HEK293 (cell line): ENCODE measurements around the gene FASN.

Experiments used
- GLI4 ChIP-seq: fragments of 450-650 bp; formaldehyde crosslinking; IDR thresholded peaks from 2 replicates; pipeline ENCODE4 v1.5.1; 2016; ENCODE audit warnings: missing biosample characterization, missing genetic modification characterization
- GLIS2 ChIP-seq: fragments of 450-650 bp; formaldehyde crosslinking; IDR thresholded peaks from 2 replicates; pipeline ENCODE4 v1.5.1; 2016; ENCODE audit warnings: missing biosample characterization, missing genetic modification characterization
- HOXC10 ChIP-seq: sonication (generic); formaldehyde crosslinking; IDR thresholded peaks from 2 replicates; pipeline ENCODE4 v1.8.1; 2023; ENCODE audit warnings: mild to moderate bottlenecking, missing genetic modification reagents
- IKZF3 ChIP-seq: fragments of 450-650 bp; IDR thresholded peaks from 2 replicates; pipeline ENCODE4 v1.5.0; 2018; ENCODE audit warnings: missing biosample characterization, mild to moderate bottlenecking, missing genetic modification characterization, moderate library complexity
- KLF17 ChIP-seq: fragments of 450-650 bp; formaldehyde crosslinking; IDR thresholded peaks from 2 replicates; pipeline ENCODE4 v1.5.1; 2016; ENCODE audit warnings: missing biosample characterization, missing genetic modification characterization
- MEIS1 ChIP-seq: sonication (generic); formaldehyde crosslinking; IDR thresholded peaks from 2 replicates; pipeline ENCODE4 v1.8.1; 2022; ENCODE audit warnings: missing genetic modification reagents, mild to moderate bottlenecking, borderline replicate concordance
- PRDM10 ChIP-seq: fragments of 450-650 bp; formaldehyde crosslinking; IDR thresholded peaks from 2 replicates; pipeline ENCODE4 v1.5.1; 2016; ENCODE audit warnings: missing biosample characterization, missing genetic modification characterization
- REST ChIP-seq: fragments of 450-650 bp; formaldehyde crosslinking; IDR thresholded peaks from 2 replicates; pipeline ENCODE4 v1.5.1; 2016; ENCODE audit warnings: missing biosample characterization, missing genetic modification characterization
- SCRT1 ChIP-seq: fragments of 450-650 bp; formaldehyde crosslinking; IDR thresholded peaks from 2 replicates; pipeline ENCODE4 v1.5.1; 2016; ENCODE audit warnings: missing biosample characterization, missing genetic modification characterization, borderline replicate concordance
- SP7 ChIP-seq: fragments of 450-650 bp; formaldehyde crosslinking; IDR thresholded peaks from 2 replicates; pipeline ENCODE4 v1.5.1; 2016; ENCODE audit warnings: missing biosample characterization, missing genetic modification characterization
- ZBTB17 ChIP-seq: fragments of 450-650 bp; formaldehyde crosslinking; IDR thresholded peaks from 2 replicates; pipeline ENCODE4 v1.5.1; 2016; ENCODE audit warnings: missing biosample characterization, missing genetic modification characterization
- ZBTB20 ChIP-seq: fragments of 450-650 bp; formaldehyde crosslinking; IDR thresholded peaks from 2 replicates; pipeline ENCODE4 v1.5.1; 2016; ENCODE audit warnings: missing biosample characterization, missing genetic modification characterization
- ZBTB48 ChIP-seq: fragments of 450-650 bp; formaldehyde crosslinking; IDR thresholded peaks from 2 replicates; pipeline ENCODE4 v1.5.1; 2016; ENCODE audit warnings: missing biosample characterization, missing genetic modification characterization
- ZEB2 ChIP-seq: fragments of 450-650 bp; formaldehyde crosslinking; IDR thresholded peaks from 2 replicates; pipeline ENCODE4 v1.5.1; 2016; ENCODE audit warnings: missing biosample characterization, missing genetic modification characterization
- ZNF146 ChIP-seq: fragments of 450-650 bp; formaldehyde crosslinking; IDR thresholded peaks from 2 replicates; pipeline ENCODE4 v1.5.1; 2016; ENCODE audit warnings: missing biosample characterization, missing genetic modification characterization
- ZNF157 ChIP-seq: fragments of 450-650 bp; formaldehyde crosslinking; IDR thresholded peaks from 2 replicates; pipeline ENCODE4 v1.5.1; 2016; ENCODE audit warnings: missing biosample characterization, missing genetic modification characterization
- ZNF2 ChIP-seq: fragments of 450-650 bp; formaldehyde crosslinking; IDR thresholded peaks from 2 replicates; pipeline ENCODE4 v1.5.1; 2016; ENCODE audit warnings: missing biosample characterization, missing genetic modification characterization
- ZNF202 ChIP-seq: fragments of 450-650 bp; formaldehyde crosslinking; IDR thresholded peaks from 2 replicates; pipeline ENCODE4 v1.5.1; 2016; ENCODE audit warnings: missing biosample characterization, missing genetic modification characterization, borderline replicate concordance
- ZNF221 ChIP-seq: fragments of 450-650 bp; formaldehyde crosslinking; IDR thresholded peaks from 2 replicates; pipeline ENCODE4 v1.5.1; 2017; ENCODE audit warnings: missing biosample characterization, missing genetic modification characterization, borderline replicate concordance
- ZNF223 ChIP-seq: fragments of 450-650 bp; formaldehyde crosslinking; IDR thresholded peaks from 2 replicates; pipeline ENCODE4 v1.5.1; 2016; ENCODE audit warnings: missing biosample characterization, missing genetic modification characterization
- ZNF324 ChIP-seq: fragments of 450-650 bp; formaldehyde crosslinking; IDR thresholded peaks from 2 replicates; pipeline ENCODE4 v1.5.1; 2016; ENCODE audit warnings: missing biosample characterization, missing genetic modification characterization
- ZNF394 ChIP-seq: fragments of 450-650 bp; formaldehyde crosslinking; IDR thresholded peaks from 2 replicates; pipeline ENCODE4 v1.5.1; 2016; ENCODE audit warnings: missing biosample characterization, missing genetic modification characterization, mild to moderate bottlenecking, moderate library complexity, borderline replicate concordance
- ZNF521 ChIP-seq: fragments of 450-650 bp; formaldehyde crosslinking; IDR thresholded peaks from 2 replicates; pipeline ENCODE4 v1.5.1; 2017; ENCODE audit warnings: missing biosample characterization, mild to moderate bottlenecking, missing genetic modification characterization
- ZNF549 ChIP-seq: fragments of 450-650 bp; IDR thresholded peaks from 2 replicates; pipeline ENCODE4 v1.5.1; 2018; ENCODE audit warnings: missing biosample characterization, missing genetic modification characterization, mild to moderate bottlenecking, inconsistent platforms, moderate library complexity
- ZNF654 ChIP-seq: fragments of 450-650 bp; formaldehyde crosslinking; IDR thresholded peaks from 2 replicates; pipeline ENCODE4 v1.5.1; 2016; ENCODE audit warnings: low read depth, missing biosample characterization, missing genetic modification characterization
- ZNF658 ChIP-seq: fragments of 450-650 bp; formaldehyde crosslinking; IDR thresholded peaks from 2 replicates; pipeline ENCODE4; 2016; ENCODE audit warnings: missing biosample characterization, missing genetic modification characterization
- ZNF660 ChIP-seq: fragments of 450-650 bp; IDR thresholded peaks from 2 replicates; pipeline ENCODE4 v1.5.1; 2018; ENCODE audit warnings: missing biosample characterization, mild to moderate bottlenecking, missing genetic modification characterization
- ZNF747 ChIP-seq: fragments of 450-650 bp; formaldehyde crosslinking; IDR thresholded peaks from 2 replicates; pipeline ENCODE4 v1.5.1; 2016; ENCODE audit warnings: missing biosample characterization, missing genetic modification characterization
- ZNF777 ChIP-seq: fragments of 450-650 bp; formaldehyde crosslinking; IDR thresholded peaks from 2 replicates; pipeline ENCODE4 v1.5.1; 2017; ENCODE audit warnings: missing biosample characterization, missing genetic modification characterization, borderline replicate concordance
- ZNF837 ChIP-seq: fragments of 450-650 bp; formaldehyde crosslinking; IDR thresholded peaks from 2 replicates; pipeline ENCODE4 v1.5.1; 2016; ENCODE audit warnings: missing biosample characterization, missing genetic modification characterization
- ZSCAN16 ChIP-seq: fragments of 450-650 bp; formaldehyde crosslinking; IDR thresholded peaks from 2 replicates; pipeline ENCODE4 v1.5.1; 2016; ENCODE audit warnings: missing biosample characterization, missing genetic modification characterization
- ZSCAN4 ChIP-seq: fragments of 450-650 bp; formaldehyde crosslinking; IDR thresholded peaks from 2 replicates; pipeline ENCODE4 v1.5.1; 2017; ENCODE audit warnings: missing biosample characterization, missing genetic modification characterization

FASN gene

GRCh38 chr17:82065638-82066303 lies 32.3 kb downstream of the FASN start, which contains the start of gene DUS1L (continued):
- no peak for TF ChIP-seq PRDM10
- peak; percentile 10; the same call in 1 of the 2 replicates for TF ChIP-seq HOXC10 (CRISPR knock-in tag)
- peak; percentile 96 for TF ChIP-seq KLF17 (tag by site-specific recombination)
- 0 out of 2 replicates have a peak, but pooled peaks have one; percentile 22 for TF ChIP-seq ZBTB17 (tag by site-specific recombination)
- TF ChIP-seq ZNF658 (tag by site-specific recombination) = no peak
- peak; percentile 76 for TF ChIP-seq ZEB2 (tag by site-specific recombination)
- TF ChIP-seq ZSCAN16 (tag by site-specific recombination) = 0 out of 2 replicates have a peak, but pooled peaks have one; percentile 54
- no peak for TF ChIP-seq ZNF747
- TF ChIP-seq REST (tag by site-specific recombination) = no peak
- TF ChIP-seq ZNF660 (tag by site-specific recombination) = peak; percentile 94
- TF ChIP-seq ZNF2 (tag by site-specific recombination) = peak; percentile 94
- peak; percentile 53; the same call in 1 of the 2 replicates for TF ChIP-seq ZNF223 (tag by site-specific recombination)
- TF ChIP-seq SCRT1 = no peak
- no peak for TF ChIP-seq ZNF202 (tag by site-specific recombination)
- no peak for TF ChIP-seq ZNF521
- TF ChIP-seq ZNF324 (tag by site-specific recombination) = peak; percentile 93
- TF ChIP-seq ZNF654 (tag by site-specific recombination) = no peak
- no peak for TF ChIP-seq ZNF837 (tag by site-specific recombination)
- TF ChIP-seq ZSCAN4 (tag by site-specific recombination) = peak; percentile 44; the same call in 1 of the 2 replicates
- peak; percentile 51; the same call in 1 of the 2 replicates for TF ChIP-seq ZNF777 (tag by site-specific recombination)
- peak; percentile 49; the same call in 1 of the 2 replicates for TF ChIP-seq ZBTB20 (tag by site-specific recombination)
- TF ChIP-seq ZBTB48 (tag by site-specific recombination) = 0 out of 2 replicates have a peak, but pooled peaks have one; percentile 48
- TF ChIP-seq GLIS2 = no peak
- TF ChIP-seq SP7 (tag by site-specific recombination) = peak; percentile 92
- TF ChIP-seq ZNF146 (tag by site-specific recombination) = peak; percentile 74
- 0 out of 2 replicates have a peak, but pooled peaks have one; percentile 63 for TF ChIP-seq ZNF221
- no peak for TF ChIP-seq ZNF157 (tag by site-specific recombination)
- no peak for TF ChIP-seq MEIS1
- no peak for TF ChIP-seq ZNF549 (tag by site-specific recombination)
- TF ChIP-seq GLI4 (tag by site-specific recombination) = peak; percentile 88
- TF ChIP-seq IKZF3 (tag by site-specific recombination) = peak; percentile 83
- peak; percentile 58; the same call in 1 of the 2 replicates for TF ChIP-seq ZNF394
